H9 (cell line): ENCODE results near the gene ASB5. TPM values are rescaled to one million over a fixed set of nuclear protein-coding genes. Genes with fewer than 3 reads are reported as not detected.

ENCODE experiments used
- DNase-seq: peaks from one replicate; pipeline ENCODE4 v3.0.0-alpha.2; 2017
- H2AFZ ChIP-seq: one replicate; pipeline ENCODE4 v1.6.1; 2013; ENCODE audit warnings: mild to moderate bottlenecking, low read length, control low read depth, moderate library complexity
- H2AK5ac ChIP-seq: 2 replicates; pipeline ENCODE4 v1.6.1; 2013; ENCODE audit warnings: low read length, control low read depth, mixed read lengths; ENCODE audit not compliant: insufficient read length
- H2BK120ac ChIP-seq: one replicate; pipeline ENCODE4 v1.6.1; 2013; ENCODE audit warnings: low read depth, mild to moderate bottlenecking, low read length, control low read depth, inconsistent platforms; ENCODE audit not compliant: poor library complexity, severe bottlenecking
- H2BK12ac ChIP-seq: 2 replicates; pipeline ENCODE4 v1.6.1; 2013; ENCODE audit warnings: low read length, control low read depth, mixed read lengths, low read depth; ENCODE audit not compliant: insufficient read length
- H2BK15ac ChIP-seq: 2 replicates; pipeline ENCODE4 v1.6.1; 2013; ENCODE audit warnings: low read depth, low read length, control low read depth
- H2BK20ac ChIP-seq: one replicate; pipeline ENCODE4 v1.6.1; 2013; ENCODE audit warnings: low read depth, mild to moderate bottlenecking, low read length, control low read depth, inconsistent platforms; ENCODE audit not compliant: poor library complexity, severe bottlenecking
- H2BK5ac ChIP-seq: 2 replicates; pipeline ENCODE4 v1.6.1; 2013; ENCODE audit warnings: low read length, control low read depth, mixed read lengths; ENCODE audit not compliant: insufficient read length
- H3K14ac ChIP-seq: 2 replicates; pipeline ENCODE4 v1.6.1; 2013; ENCODE audit warnings: low read length, control low read depth; ENCODE audit not compliant: insufficient read depth
- H3K18ac ChIP-seq: 2 replicates; pipeline ENCODE4 v1.6.1; 2013; ENCODE audit warnings: low read depth, mild to moderate bottlenecking, mixed read lengths, low read length, control low read depth; ENCODE audit not compliant: insufficient read length
- H3K23ac ChIP-seq: 2 replicates; pipeline ENCODE4 v1.6.1; 2013; ENCODE audit warnings: low read length, control low read depth, mixed read lengths, low read depth; ENCODE audit not compliant: insufficient read length
- H3K23me2 ChIP-seq: 2 replicates; pipeline ENCODE4 v1.6.1; 2013; ENCODE audit warnings: low read depth, mild to moderate bottlenecking, mixed read lengths, low read length, control low read depth; ENCODE audit not compliant: insufficient read length, poor library complexity, severe bottlenecking
- H3K27ac ChIP-seq: 2 replicates; pipeline ENCODE4 v1.5.1; 2013; ENCODE audit warnings: low read length, control low read depth, mixed read lengths, low read depth; ENCODE audit not compliant: insufficient read length
- H3K27me3 ChIP-seq: 2 replicates; pipeline ENCODE4 v1.6.1; 2013; ENCODE audit warnings: low read length, control low read depth, inconsistent platforms; ENCODE audit not compliant: insufficient read depth
- H3K4ac ChIP-seq: 2 replicates; pipeline ENCODE4 v1.6.1; 2013; ENCODE audit warnings: low read depth, mild to moderate bottlenecking, control low read depth, inconsistent platforms, low read length, moderate library complexity
- H3K4me1 ChIP-seq: 2 replicates; pipeline ENCODE4 v1.6.1; 2013; ENCODE audit warnings: low read length, control low read depth, inconsistent platforms; ENCODE audit not compliant: insufficient read depth
- H3K4me2 ChIP-seq: 2 replicates; pipeline ENCODE4 v1.6.1; 2013; ENCODE audit warnings: low read length, control low read depth, mixed read lengths; ENCODE audit not compliant: insufficient read length, insufficient read depth
- H3K56ac ChIP-seq: 2 replicates; pipeline ENCODE4 v1.6.1; 2013; ENCODE audit warnings: low read depth, mild to moderate bottlenecking, mixed read lengths, low read length, control low read depth; ENCODE audit not compliant: insufficient read length
- H3K79me1 ChIP-seq: 2 replicates; pipeline ENCODE4 v1.6.1; 2013; ENCODE audit warnings: low read depth, mild to moderate bottlenecking, moderate library complexity, low read length, control low read depth, inconsistent platforms; ENCODE audit not compliant: insufficient read depth, poor library complexity, severe bottlenecking
- H3K79me2 ChIP-seq: 2 replicates; pipeline ENCODE4 v1.6.1; 2013; ENCODE audit warnings: low read length, control low read depth, inconsistent platforms; ENCODE audit not compliant: insufficient read depth
- H3K9ac ChIP-seq: 2 replicates; pipeline ENCODE4 v1.6.1; 2013; ENCODE audit warnings: low read length, control low read depth, mixed read lengths; ENCODE audit not compliant: insufficient read length; ENCODE audit errors: extremely low read depth
- H3K9me3 ChIP-seq: one replicate; pipeline ENCODE4 v1.6.1; 2013; ENCODE audit warnings: low read depth, low read length, inconsistent platforms; ENCODE audit not compliant: control insufficient read depth
- H3T11ph ChIP-seq: one replicate; pipeline ENCODE4 v1.6.1; 2013; ENCODE audit warnings: mild to moderate bottlenecking, low read length, control low read depth, inconsistent platforms
- H4K20me1 ChIP-seq: one replicate; pipeline ENCODE4 v1.6.1; 2013; ENCODE audit not compliant: control insufficient read depth, insufficient read length, insufficient read depth
- H4K5ac ChIP-seq: 2 replicates; pipeline ENCODE4 v1.6.1; 2013; ENCODE audit warnings: low read depth, mild to moderate bottlenecking, mixed read lengths, low read length, control low read depth; ENCODE audit not compliant: insufficient read length
- H4K8ac ChIP-seq: replicated peaks from 2 replicates; pipeline ENCODE4 v1.6.1; 2013; ENCODE audit warnings: low read length, control low read depth, mixed read lengths, low read depth; ENCODE audit not compliant: insufficient read length
- H4K91ac ChIP-seq: 2 replicates; pipeline ENCODE4 v1.6.1; 2013; ENCODE audit warnings: low read depth, mild to moderate bottlenecking, moderate library complexity, mixed read lengths, low read length, control low read depth; ENCODE audit not compliant: insufficient read length
- H3K27ac Mint-ChIP-seq, 3 experiments: 2 replicates in 2 of 3; 3 replicates in 1 of 3; pipeline ENCODE4 v1.8.0; 2020 to 2021; ENCODE audit warnings: mixed read lengths in 3 of 3, mild to moderate bottlenecking in 1 of 3, moderate library complexity in 1 of 3
- H3K27me3 Mint-ChIP-seq: 2 replicates; pipeline ENCODE4 v1.8.0; 2021; ENCODE audit warnings: low read depth, mild to moderate bottlenecking, moderate library complexity, mixed read lengths
- H3K36me3 Mint-ChIP-seq, 3 experiments: 2 replicates in 2 of 3; 3 replicates in 1 of 3; pipeline ENCODE4 v1.8.0; 2020 to 2021; ENCODE audit warnings: low read depth in 3 of 3, mixed read lengths in 3 of 3; ENCODE audit not compliant: insufficient read depth in 1 of 3
- H3K4me1 Mint-ChIP-seq, 2 experiments: 2 replicates each; pipeline ENCODE4 v1.8.0; 2020; ENCODE audit warnings: mixed read lengths in 2 of 2
- H3K4me3 Mint-ChIP-seq, 2 experiments: 2 replicates in 1 of 2; 3 replicates in 1 of 2; pipeline ENCODE4 v1.8.0; 2020 to 2021; ENCODE audit warnings: mild to moderate bottlenecking in 2 of 2, mixed read lengths in 2 of 2, moderate library complexity in 1 of 2
- H3K9me3 Mint-ChIP-seq, 2 experiments: 2 replicates in 1 of 2; 3 replicates in 1 of 2; pipeline ENCODE4 v1.8.0; 2020; ENCODE audit warnings: mild to moderate bottlenecking in 2 of 2, mixed read lengths in 2 of 2, moderate library complexity in 1 of 2
- CTCF ChIP-seq: fragments of 200-600 bp; sonication (generic); conservative IDR thresholded peaks from 3 replicates; pipeline ENCODE4 v1.8.0; 2021; ENCODE audit warnings: antibody characterized with exemption, mild to moderate bottlenecking
- WGBS: extraction: QIAGEN DNeasy Blood & Tissue Kit; methylation state at CpG from one replicate; pipeline ENCODE4 v1.1.7; 2013; ENCODE audit warnings: missing lambda C conversion rate, low lambda C conversion rate, mixed read lengths; ENCODE audit not compliant: insufficient read length; ENCODE audit errors: extremely low coverage; 5-methylcytosine and 5-hydroxymethylcytosine counted together
- total RNA-seq: library from RNA; stranded (reverse); gene quantifications from 2 replicates; pipeline ENCODE4 v1.2.1, GENCODE V29; 2021

ASB5 gene
- total RNA-seq, 1 experiment from 2014 or later, result not detected

- H3T11ph ChIP-seq, result no peak overlapping the region
- H2BK15ac ChIP-seq, result no peak overlapping the region
- H3K23me2 ChIP-seq, result no peaks in the 10 kb centered on the region
- no peaks in the 10 kb centered on the region for H3K27me3 ChIP-seq
- H2BK12ac ChIP-seq, result no peak overlapping the region
- H3K9ac ChIP-seq, result no peak overlapping the region
- H3K4me1 Mint-ChIP-seq, result peaks cover 10 to 13% of the 10 kb centered on the region in 2 experiments; a peak in 3 of 4 replicates
- H3K18ac ChIP-seq, result no peak overlapping the region
- H4K8ac ChIP-seq, result no peak overlapping the region
- no peak overlapping the region for H3K4me2 ChIP-seq
- H3K4me3 Mint-ChIP-seq, result no peak overlapping the region
- TF ChIP-seq CTCF, result no peak
- no peak overlapping the region for H3K14ac ChIP-seq
- no peak for DNase-seq
- H3K36me3 Mint-ChIP-seq, result no peaks in the 10 kb centered on the region
- H4K5ac ChIP-seq, result no peak overlapping the region
- H3K56ac ChIP-seq, result no peak overlapping the region
- no peak overlapping the region for H2BK120ac ChIP-seq
- no peak overlapping the region for H3K23ac ChIP-seq
- H2AFZ ChIP-seq, result no peak overlapping the region
- no peak overlapping the region for H3K27ac Mint-ChIP-seq
- H3K9me3 Mint-ChIP-seq, result no peaks in the 10 kb centered on the region
- H3K79me2 ChIP-seq, result no peaks in the 10 kb centered on the region
- WGBS, result no CpG with 5 or more reads among the region's 4 CpGs
- no peak overlapping the region for H2BK5ac ChIP-seq
- H3K27ac ChIP-seq, result no peak overlapping the region
- no peak overlapping the region for H3K4ac ChIP-seq
- no peaks in the 10 kb centered on the region for H3K79me1 ChIP-seq
- H3K9me3 ChIP-seq, result no peaks in the 10 kb centered on the region
- H3K27me3 Mint-ChIP-seq, result no peaks in the 10 kb centered on the region
- H4K91ac ChIP-seq, result no peak overlapping the region
- no peaks in the 10 kb centered on the region; the same call in 1 of the 2 replicates for H3K4me1 ChIP-seq
- no peak overlapping the region for H2AK5ac ChIP-seq
- no peak overlapping the region for H2BK20ac ChIP-seq
- H4K20me1 ChIP-seq, result no peaks in the 10 kb centered on the region
These were observed 4.7 kb upstream of the ASB5 start for GRCh38 chr4:176273736-176274135.
